Uterus (tissue), 2 donors: Measurements from ENCODE around the gene ZCCHC7.

ENCODE experiments used
- CTCF ChIP-seq, 4 experiments: fragments of 200-600 bp in 2 of 4; fragments of 450-650 bp in 2 of 4; sonication (generic) in 2 of 4; IDR thresholded peaks; one replicate each; pipeline ENCODE4 v1.5.1; 2016 to 2019; ENCODE audit warnings: antibody characterized with exemption in 4 of 4, mild to moderate bottlenecking in 2 of 4, moderate library complexity in 1 of 4
- POLR2A ChIP-seq, 2 donors: fragments of 450-650 bp; IDR thresholded peaks; one replicate each; pipeline ENCODE4 v1.6.1; 2016; ENCODE audit warnings: antibody characterized with exemption in 2 of 2, mild to moderate bottlenecking in 1 of 2, moderate library complexity in 1 of 2

DNA sequence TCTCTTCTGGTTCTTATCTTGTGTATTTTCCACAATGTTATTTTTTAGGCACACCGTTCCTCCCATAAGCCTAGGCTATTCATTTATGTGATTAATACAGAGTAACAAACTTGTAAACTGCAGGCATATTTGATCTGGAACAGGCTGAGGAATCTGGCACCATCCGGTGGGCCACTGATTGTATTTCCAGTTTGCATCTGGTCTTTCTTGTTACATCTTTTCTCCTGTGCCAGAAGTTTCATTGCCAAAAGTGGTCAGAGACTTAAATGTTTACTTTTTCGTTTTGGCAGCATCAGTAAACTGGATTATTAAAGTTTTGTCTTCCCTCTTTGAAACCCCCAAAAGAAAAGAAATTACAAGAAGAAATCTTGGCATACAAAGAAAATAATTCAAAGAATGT lies 17.9 kb upstream of the ZCCHC7 start:
- TF ChIP-seq CTCF (IDR thresholded peaks at IDR 0.05) = no peak
- TF ChIP-seq POLR2A (IDR thresholded peaks at IDR 0.05) = no peak
